NB4 (cell line): ENCODE results near the gene CCDC198.

Experiments used
- POLR2A ChIP-seq: IDR thresholded peaks from 2 replicates; pipeline ENCODE4 v1.6.1; 2011; ENCODE audit warnings: mild to moderate bottlenecking; ENCODE audit not compliant: insufficient read length; ENCODE audit errors: extremely low read depth
- TF ChIP-seq, protein P1 (sequence below): IDR thresholded peaks from one replicate; pipeline ENCODE4 v1.5.1; 2012; ENCODE audit warnings: low read depth, low read length

DNA sequence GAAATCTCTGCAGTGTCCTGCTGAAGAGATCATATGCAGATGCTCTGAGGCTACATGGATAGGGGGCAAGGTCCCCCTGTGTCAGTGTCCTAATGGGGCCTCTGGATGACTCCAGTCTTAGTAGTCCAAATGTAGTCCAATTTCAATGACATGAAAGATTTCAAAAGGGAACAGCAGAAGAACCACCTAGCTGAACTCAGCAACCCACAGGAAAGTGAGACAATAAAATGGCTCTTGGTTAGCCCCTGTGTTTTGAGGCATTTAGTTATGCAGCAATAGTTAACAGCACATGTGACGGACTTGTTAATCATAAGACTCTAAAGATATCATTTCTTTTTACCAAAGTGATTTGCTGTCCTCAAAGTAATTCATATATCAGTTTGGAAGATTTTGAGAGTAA is 22.7 kb downstream of the CCDC198 start:
- no peak for TF ChIP-seq POLR2A
- TF ChIP-seq, protein P1, sequence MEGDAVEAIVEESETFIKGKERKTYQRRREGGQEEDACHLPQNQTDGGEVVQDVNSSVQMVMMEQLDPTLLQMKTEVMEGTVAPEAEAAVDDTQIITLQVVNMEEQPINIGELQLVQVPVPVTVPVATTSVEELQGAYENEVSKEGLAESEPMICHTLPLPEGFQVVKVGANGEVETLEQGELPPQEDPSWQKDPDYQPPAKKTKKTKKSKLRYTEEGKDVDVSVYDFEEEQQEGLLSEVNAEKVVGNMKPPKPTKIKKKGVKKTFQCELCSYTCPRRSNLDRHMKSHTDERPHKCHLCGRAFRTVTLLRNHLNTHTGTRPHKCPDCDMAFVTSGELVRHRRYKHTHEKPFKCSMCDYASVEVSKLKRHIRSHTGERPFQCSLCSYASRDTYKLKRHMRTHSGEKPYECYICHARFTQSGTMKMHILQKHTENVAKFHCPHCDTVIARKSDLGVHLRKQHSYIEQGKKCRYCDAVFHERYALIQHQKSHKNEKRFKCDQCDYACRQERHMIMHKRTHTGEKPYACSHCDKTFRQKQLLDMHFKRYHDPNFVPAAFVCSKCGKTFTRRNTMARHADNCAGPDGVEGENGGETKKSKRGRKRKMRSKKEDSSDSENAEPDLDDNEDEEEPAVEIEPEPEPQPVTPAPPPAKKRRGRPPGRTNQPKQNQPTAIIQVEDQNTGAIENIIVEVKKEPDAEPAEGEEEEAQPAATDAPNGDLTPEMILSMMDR, result no peak
